Endodermal cell (in vitro differentiated cells): Measurements from ENCODE around the gene KRT7. TPM values are rescaled to one million over a fixed set of nuclear protein-coding genes. Genes with fewer than 3 reads are reported as not detected.

Experiments used
- DNase-seq: peaks from one replicate; pipeline ENCODE4 v3.0.0-alpha.2; 2017
- H3K27ac ChIP-seq: 2 replicates; pipeline ENCODE4 v1.5.1; 2013; ENCODE audit warnings: mild to moderate bottlenecking, low read depth, low read length, moderate library complexity
- H3K27me3 ChIP-seq: 2 replicates; pipeline ENCODE4 v1.6.1; 2013; ENCODE audit warnings: mild to moderate bottlenecking, low read length, moderate library complexity; ENCODE audit not compliant: insufficient read depth, control insufficient read depth, poor library complexity, severe bottlenecking
- H3K36me3 ChIP-seq: 2 replicates; pipeline ENCODE4 v1.7.0; 2013; ENCODE audit warnings: mild to moderate bottlenecking, low read length, moderate library complexity; ENCODE audit not compliant: control insufficient read depth, insufficient read depth
- H3K4me1 ChIP-seq: one replicate; pipeline ENCODE4 v1.7.0; 2013; ENCODE audit warnings: low read length; ENCODE audit not compliant: control insufficient read depth, insufficient read depth
- H3K4me3 ChIP-seq: 2 replicates; pipeline ENCODE4 v1.5.1; 2013; ENCODE audit warnings: mild to moderate bottlenecking, low read length, moderate library complexity
- H3K9ac ChIP-seq: 2 replicates; pipeline ENCODE4 v1.6.1; 2013; ENCODE audit warnings: mild to moderate bottlenecking, low read length, moderate library complexity; ENCODE audit not compliant: poor library complexity, severe bottlenecking; ENCODE audit errors: extremely low read depth
- H3K9me3 ChIP-seq: 2 replicates; pipeline ENCODE4 v1.6.1; 2013; ENCODE audit warnings: mild to moderate bottlenecking, low read length, moderate library complexity; ENCODE audit not compliant: control insufficient read depth
- H3K27ac Mint-ChIP-seq: 2 replicates; pipeline ENCODE4 v1.8.0; 2020; ENCODE audit warnings: mixed read lengths
- H3K27me3 Mint-ChIP-seq: 2 replicates; pipeline ENCODE4 v1.8.0; 2021; ENCODE audit warnings: mild to moderate bottlenecking, mixed read lengths; ENCODE audit not compliant: insufficient read depth
- H3K36me3 Mint-ChIP-seq: 2 replicates; pipeline ENCODE4 v1.8.0; 2020; ENCODE audit warnings: low read depth, mixed read lengths
- H3K4me1 Mint-ChIP-seq: 2 replicates; pipeline ENCODE4 v1.8.0; 2020; ENCODE audit warnings: mixed read lengths
- H3K4me3 Mint-ChIP-seq: 2 replicates; pipeline ENCODE4 v1.8.0; 2020; ENCODE audit warnings: mild to moderate bottlenecking, moderate library complexity, mixed read lengths
- H3K9me3 Mint-ChIP-seq: 2 replicates; pipeline ENCODE4 v1.8.0; 2020; ENCODE audit warnings: mild to moderate bottlenecking, mixed read lengths
- WGBS, 2 experiments: methylation state at CpG; one replicate each; pipeline versions ENCODE4 v1.1.5 to v1.1.7; 2013; ENCODE audit warnings: missing lambda C conversion rate in 2 of 2, mixed read lengths in 1 of 2; ENCODE audit not compliant: insufficient coverage in 1 of 2, insufficient read length in 1 of 2; 5-methylcytosine and 5-hydroxymethylcytosine counted together
- total RNA-seq, 2 donors: library from RNA; stranded (reverse); fragmentation: NEBNext Ultra II Directional in 1 of 2; extraction: Animal tissue kit (Norgen Biotek cat#: 25700) in 1 of 2; gene quantifications; 2 replicates in 1 of 2; 3 replicates in 1 of 2; pipeline ENCODE4 v1.2.1, GENCODE V29; 2021
- TF ChIP-seq, protein P1 (sequence below): fragments of 200-600 bp; sonication (generic); conservative IDR thresholded peaks from 2 replicates; pipeline ENCODE4 v1.5.0; 2021; ENCODE audit warnings: antibody characterized with exemption, mild to moderate bottlenecking

Gene KRT7
- total RNA-seq, 2 donors from 2014 or later = 1.5 TPM; not detected in 1

DNA sequence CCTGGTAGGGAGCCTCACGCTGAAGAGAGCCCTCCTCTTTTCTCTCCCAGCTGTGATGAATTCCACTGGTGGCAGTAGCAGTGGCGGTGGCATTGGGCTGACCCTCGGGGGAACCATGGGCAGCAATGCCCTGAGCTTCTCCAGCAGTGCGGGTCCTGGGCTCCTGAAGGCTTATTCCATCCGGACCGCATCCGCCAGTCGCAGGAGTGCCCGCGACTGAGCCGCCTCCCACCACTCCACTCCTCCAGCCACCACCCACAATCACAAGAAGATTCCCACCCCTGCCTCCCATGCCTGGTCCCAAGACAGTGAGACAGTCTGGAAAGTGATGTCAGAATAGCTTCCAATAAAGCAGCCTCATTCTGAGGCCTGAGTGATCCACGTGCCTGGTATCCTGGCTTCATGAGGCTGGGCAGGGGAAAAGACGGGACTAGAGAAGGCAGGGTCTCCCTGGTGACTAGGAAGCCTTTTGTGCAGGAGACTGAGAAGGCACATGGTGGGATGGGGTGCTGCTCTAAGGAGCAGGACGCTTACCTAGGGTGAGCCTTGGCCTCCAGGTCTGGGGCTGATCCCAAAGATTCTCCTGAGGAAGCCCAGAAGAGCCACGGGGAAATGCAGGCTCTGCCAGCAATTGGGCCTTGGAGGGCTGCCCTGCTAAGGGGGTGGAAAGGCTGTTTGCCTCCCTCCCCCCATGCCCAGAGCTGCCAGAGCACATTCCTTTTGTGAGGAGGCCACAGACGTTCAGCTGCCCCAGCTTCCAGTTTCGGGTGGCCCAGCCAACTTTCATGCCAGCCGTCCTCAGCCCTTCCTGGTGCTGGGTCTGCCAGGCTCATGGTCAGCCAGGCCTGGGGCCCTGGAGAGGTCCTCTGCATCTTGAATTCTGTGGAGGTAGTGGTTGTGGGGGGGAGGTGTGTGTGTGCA, 15.8 kb downstream of the KRT7 start:
- Histone ChIP-seq H3K4me3 (no peak overlapping the region), H3K9me3 (no peaks in the 10 kb centered on the region), H3K27me3 (peaks cover 39% of the 10 kb centered on the region), H3K27ac (no peak overlapping the region), H3K9ac (no peak overlapping the region), H3K36me3 (no peaks in the 10 kb centered on the region), H3K4me1 (peaks cover 4% of the 10 kb centered on the region)
- Mint-ChIP-seq H3K9me3 (no peaks in the 10 kb centered on the region), H3K27ac (no peak overlapping the region), H3K4me3 (no peak overlapping the region), H3K4me1 (peaks cover 19% of the 10 kb centered on the region), H3K36me3 (no peaks in the 10 kb centered on the region), H3K27me3 (peaks cover 55% of the 10 kb centered on the region)
- peak; percentile 49 for DNase-seq
- TF ChIP-seq, protein P1, sequence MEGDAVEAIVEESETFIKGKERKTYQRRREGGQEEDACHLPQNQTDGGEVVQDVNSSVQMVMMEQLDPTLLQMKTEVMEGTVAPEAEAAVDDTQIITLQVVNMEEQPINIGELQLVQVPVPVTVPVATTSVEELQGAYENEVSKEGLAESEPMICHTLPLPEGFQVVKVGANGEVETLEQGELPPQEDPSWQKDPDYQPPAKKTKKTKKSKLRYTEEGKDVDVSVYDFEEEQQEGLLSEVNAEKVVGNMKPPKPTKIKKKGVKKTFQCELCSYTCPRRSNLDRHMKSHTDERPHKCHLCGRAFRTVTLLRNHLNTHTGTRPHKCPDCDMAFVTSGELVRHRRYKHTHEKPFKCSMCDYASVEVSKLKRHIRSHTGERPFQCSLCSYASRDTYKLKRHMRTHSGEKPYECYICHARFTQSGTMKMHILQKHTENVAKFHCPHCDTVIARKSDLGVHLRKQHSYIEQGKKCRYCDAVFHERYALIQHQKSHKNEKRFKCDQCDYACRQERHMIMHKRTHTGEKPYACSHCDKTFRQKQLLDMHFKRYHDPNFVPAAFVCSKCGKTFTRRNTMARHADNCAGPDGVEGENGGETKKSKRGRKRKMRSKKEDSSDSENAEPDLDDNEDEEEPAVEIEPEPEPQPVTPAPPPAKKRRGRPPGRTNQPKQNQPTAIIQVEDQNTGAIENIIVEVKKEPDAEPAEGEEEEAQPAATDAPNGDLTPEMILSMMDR = no peak
- WGBS, 2 experiments = 88 to 97% methylated on average over 12 to 18 of the region's 18 CpGs

DNA sequence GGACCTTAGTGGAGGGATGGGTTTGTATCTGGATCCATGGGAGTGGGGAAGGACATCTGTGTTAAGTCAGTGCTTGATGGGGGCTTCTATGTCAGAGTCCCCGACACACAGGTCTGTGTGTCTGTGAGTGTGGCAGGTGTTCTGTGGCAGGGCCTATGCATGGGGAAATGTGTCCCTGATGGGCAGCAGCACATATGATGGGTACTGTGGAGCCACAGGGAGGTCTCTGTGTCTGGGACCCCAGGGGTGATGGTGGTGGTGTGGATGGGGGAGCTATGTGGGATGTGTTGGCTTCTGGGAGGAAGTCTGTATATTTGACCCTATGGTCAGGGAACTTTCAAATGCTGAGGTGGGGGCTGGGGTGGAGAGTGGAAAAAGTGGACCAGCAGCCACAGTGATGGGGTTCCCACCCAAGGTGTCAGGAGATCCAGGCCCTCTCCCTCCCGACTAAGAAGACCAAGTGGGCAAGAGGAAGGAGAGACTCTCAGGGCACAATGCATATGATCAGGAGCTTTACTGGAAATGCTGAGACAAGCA, 16.5 kb downstream of the KRT7 start:
- peaks cover 19% of the 10 kb centered on the region for H3K4me1 Mint-ChIP-seq
- no peaks in the 10 kb centered on the region for H3K36me3 Mint-ChIP-seq
- DNase-seq = no peak
- 93 to 98% methylated on average over 2 of the region's 2 CpGs for WGBS, 2 experiments
- H3K4me3 Mint-ChIP-seq = peak overlapping the region; percentile 44
- no peak overlapping the region for H3K27ac Mint-ChIP-seq
- Histone ChIP-seq H3K27me3 (peaks cover 47% of the 10 kb centered on the region), H3K9me3 (no peaks in the 10 kb centered on the region), H3K4me3 (no peak overlapping the region), H3K9ac (no peak overlapping the region), H3K4me1 (peaks cover 4% of the 10 kb centered on the region), H3K27ac (no peak overlapping the region), H3K36me3 (no peaks in the 10 kb centered on the region)
- TF ChIP-seq, protein P1 = no peak
- H3K27me3 Mint-ChIP-seq = peaks cover 54% of the 10 kb centered on the region
- no peaks in the 10 kb centered on the region for H3K9me3 Mint-ChIP-seq

DNA sequence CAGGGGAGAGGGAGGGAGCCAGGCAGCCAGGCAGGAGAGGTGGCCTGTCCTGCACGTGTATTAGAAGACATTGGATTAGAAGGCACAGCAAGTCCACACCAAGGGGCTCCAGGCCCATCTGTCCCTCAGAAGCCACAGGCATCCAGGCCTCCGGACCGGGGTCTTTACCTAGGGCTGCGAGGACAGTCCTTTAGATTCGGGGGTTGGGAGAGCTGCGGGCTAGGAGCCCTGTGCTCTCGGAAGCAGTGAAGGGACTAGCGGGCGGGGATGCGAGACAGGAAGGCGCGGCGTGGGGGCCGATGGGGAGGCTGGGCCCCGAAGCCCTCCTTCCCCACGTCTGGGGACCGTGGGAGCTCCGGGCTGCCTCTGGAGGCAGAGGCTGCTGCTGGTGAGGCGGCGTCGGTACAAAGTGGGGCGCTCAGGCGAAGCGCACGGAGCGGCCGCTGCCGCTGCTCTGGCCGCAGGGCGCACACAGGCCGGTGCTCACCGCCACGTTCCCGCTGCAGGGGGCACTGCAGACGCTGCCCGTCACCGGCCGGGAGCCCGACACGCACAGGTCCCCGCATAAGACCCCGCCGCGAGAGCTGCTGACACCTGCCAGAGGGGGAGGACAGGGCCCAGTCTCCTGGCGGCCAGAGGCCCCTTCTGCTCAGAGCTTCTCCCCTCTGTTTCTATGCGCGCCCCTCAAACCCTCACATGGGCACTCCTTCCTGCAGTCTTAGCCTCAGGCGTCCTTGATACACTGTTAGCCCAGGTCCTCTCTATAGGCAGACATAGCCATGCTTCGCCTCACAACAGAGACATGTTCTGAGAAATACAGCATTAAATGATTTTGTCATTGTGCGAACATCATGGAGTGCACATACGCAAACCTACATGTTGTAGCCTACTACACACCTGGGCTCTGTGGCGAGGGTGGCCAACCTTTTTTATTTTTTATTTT, 17.3 kb downstream of the KRT7 start:
- H3K27me3 ChIP-seq = peaks cover 55% of the 10 kb centered on the region
- no peak overlapping the region for H3K4me3 ChIP-seq
- TF ChIP-seq, protein P1 = peak; percentile 64
- no peaks in the 10 kb centered on the region for H3K9me3 Mint-ChIP-seq
- no peak overlapping the region for H3K9ac ChIP-seq
- peaks cover 59% of the 10 kb centered on the region for H3K27me3 Mint-ChIP-seq
- no peaks in the 10 kb centered on the region for H3K36me3 Mint-ChIP-seq
- H3K36me3 ChIP-seq = no peaks in the 10 kb centered on the region
- H3K27ac Mint-ChIP-seq = no peak overlapping the region
- WGBS, 2 experiments = 35 to 37% methylated on average over 21 to 52 of the region's 52 CpGs
- no peak overlapping the region for H3K27ac ChIP-seq
- DNase-seq = peak; percentile 88
- peaks cover 4% of the 10 kb centered on the region for H3K4me1 ChIP-seq
- H3K4me3 Mint-ChIP-seq = peak overlapping the region; percentile 44
- no peaks in the 10 kb centered on the region for H3K9me3 ChIP-seq
- peaks cover 19% of the 10 kb centered on the region for H3K4me1 Mint-ChIP-seq
